NCI-H1694 treated with DMSO at 0.1 percent for 48 hours (cell line): ENCODE data around the gene MASP1.
"Not testable (repeated sequence)": the region's sequence is repeated elsewhere in the genome, so short reads cannot be mapped to it uniquely, and the experiment has no call there.

ENCODE experiments used
- DNase-seq: peaks from one replicate; lab custom pipeline; 2025; lab: John Stamatoyannopoulos, UW

Gene MASP1

DNA sequence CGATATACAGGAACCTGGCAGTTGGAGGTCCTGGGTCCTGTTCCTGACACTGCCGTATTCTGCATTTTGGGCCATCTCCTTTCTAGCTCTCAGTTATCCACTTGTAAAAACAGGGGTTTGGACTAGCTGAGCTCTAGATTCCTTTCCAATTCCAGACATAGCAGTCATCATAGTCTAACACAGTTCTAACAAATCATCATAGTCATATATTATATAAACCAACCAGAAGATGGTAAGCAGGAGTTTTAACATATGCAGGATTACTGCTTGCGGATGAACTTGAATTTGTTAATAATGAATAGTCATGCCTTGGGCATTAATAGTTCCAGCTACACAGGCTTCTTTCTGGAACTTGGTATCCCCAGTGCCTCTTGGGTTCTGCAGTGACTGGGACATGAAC, 26.6 kb downstream of the MASP1 start:
- no peak for DNase-seq

DNA sequence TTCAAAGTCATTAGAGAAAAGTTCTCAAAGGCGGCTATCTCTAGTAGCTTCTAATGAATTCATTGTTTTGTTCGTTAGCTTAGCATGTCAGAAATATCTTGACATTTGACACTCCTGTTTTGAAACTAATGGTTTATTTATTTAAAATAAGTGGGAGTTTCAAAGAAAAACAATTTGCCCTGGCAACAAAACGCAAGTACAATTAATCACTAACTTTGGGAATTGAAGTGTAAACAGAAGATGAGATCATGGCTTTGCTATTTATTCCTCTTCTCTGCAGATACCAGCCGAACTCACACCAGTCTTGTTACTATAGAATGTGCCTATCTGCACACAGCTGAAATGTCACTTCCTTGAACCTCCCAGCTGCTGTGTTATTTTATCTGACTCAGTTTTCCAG, 27.5 kb downstream of the MASP1 start:
- no peak for DNase-seq

- no peak for DNase-seq
These were observed 28.3 kb downstream of the MASP1 start for GRCh38 chr3:187263270-187263669.

DNA sequence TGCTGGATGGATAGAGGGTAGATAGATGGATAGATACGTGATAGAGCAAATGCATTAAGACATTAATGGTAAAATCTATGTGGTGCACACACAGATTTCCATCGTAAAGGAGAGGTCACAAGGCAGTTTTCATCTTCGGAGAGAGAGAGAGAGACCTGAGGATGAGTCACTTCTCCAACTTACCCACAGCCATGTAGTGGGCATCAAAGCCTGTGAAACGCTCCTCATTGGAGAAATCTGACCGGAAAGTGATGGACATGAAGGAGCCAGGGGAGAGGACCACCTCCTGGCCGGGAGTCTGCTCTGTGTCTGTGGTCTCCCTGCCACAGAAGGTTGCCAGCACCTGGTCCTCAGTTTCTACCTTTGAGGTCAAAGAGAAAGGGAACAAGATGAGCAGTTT, 29.2 kb downstream of the MASP1 start:
- no peak for DNase-seq

DNA sequence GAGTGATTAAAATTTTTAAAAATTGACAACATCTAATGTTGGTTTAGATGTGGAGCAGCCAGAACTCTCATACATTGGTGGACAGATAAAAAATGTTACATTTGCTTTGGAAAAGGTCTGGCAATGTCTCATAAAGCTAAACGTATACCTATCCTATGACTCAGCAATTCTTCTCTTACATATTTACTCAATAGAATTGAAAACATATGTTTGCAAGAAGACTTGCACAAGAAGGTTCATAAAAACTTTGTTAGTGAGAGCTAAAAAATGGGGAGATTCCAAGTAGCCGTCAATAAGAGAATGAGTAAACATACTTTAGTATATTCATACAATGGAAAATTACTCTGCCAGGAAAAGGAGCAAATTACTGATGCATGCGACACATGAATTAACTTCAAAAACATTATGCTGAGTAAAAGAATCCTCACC, 30.0 kb downstream of the MASP1 start:
- DNase-seq = no peak

- no peak for DNase-seq
These were observed 32.4 kb downstream of the MASP1 start for GRCh38 chr3:187259171-187259570.

DNA sequence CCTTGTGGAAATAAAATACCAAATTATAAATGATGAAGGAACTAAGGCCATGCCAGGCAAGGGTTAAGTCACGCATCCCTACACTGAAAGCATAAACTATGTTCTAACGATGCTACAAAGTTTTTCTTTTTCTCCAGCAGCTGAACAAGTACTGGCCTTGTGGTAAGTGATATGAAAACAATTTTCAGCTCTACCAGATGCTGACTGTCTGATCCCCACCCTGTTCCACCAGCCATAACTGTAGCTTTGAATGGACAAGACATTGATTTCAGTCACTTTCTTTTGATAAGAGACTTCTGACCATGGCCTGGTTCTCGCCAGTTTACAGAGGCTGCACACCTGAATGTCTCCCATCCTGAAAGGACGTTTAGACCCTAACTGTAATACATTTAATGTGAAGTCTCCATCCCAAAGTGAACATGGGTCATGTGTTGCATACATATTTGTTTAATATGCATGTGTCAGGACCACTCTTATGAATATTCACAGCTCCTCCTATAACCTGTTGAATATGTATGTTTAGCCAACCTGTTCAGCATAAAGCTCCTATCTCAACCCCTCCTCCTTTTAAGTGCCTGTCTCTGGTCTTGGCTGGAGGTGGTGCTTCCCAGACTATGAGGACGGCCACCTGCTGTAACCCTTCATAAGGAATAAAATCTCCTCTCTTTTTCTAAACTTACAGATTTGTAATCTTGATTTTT, 33.4 kb downstream of the MASP1 start:
- DNase-seq = no peak

DNA sequence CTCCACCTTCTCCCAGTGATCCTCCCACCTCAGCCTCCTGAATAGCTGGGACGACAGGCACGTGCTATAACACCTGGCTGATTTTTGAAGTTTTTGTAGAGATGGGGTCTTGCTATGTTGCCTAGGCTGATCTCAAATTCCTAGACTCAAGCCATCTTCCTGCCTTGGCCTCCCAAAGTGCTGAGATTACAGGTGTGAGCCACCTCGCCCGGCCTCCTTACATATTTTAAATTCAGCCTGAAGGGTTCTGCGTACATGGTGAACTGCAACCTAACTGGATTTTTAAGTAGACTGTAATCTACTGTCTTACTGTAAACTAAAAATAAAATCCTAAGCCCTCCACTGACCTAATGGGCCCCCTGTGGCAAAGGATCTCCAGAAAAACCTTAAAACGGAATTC, 34.1 kb downstream of the MASP1 start:
- DNase-seq = no peak

DNA sequence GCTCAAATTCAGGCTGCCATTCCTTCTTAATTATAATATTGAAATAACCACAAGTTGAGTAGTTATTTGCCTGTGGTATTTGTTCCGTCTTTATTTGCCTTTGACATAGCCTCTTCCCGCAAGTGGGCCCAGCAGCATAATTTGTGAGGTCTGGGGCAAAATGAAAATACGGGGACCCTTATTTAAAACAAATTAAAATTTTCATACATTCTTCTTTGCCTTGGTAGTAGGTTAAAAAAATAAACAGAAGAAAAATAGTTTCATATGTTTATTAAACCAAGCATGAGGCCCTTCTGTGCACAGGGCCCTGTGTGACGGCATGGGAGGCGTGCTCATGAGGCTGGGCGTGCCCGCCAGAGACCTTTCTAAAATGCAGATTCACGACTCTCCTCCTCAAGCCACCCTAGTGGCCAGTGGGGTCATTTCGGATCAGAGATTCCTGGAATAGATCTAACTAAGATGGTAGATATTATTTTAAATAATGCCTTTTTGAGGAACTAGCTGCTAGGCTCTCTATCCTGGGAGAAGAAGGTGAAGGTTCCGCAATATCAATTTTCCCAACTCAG, 35.4 kb downstream of the MASP1 start:
- DNase-seq = no peak

- DNase-seq = no peak
These were observed 36.2 kb downstream of the MASP1 start for GRCh38 chr3:187255314-187255713.

GRCh38 chr3:187252311-187252710, 39.2 kb downstream of the MASP1 start:
- no peak for DNase-seq

DNA sequence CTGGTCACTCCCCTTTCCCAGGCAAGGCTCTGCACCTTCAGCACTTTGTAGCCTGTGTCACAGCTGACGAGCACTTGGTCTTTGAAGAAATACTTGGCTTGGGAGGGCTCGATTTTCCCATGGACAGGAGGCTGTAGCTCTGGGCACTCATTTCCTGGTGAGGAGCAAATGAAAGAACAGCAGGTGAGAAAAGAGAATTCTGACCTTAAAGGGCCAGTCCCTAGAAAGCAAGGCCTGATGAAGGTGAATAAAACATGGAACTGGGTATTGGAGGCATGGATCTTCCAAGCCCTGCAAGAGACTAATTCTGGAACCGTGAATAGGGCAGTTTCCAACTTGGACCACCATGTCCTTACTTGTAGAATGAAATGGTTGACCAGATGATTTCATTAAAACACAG, 39.9 kb downstream of the MASP1 start:
- no peak for DNase-seq

GRCh38 chr3:187247398-187247797, 44.1 kb downstream of the MASP1 start:
- DNase-seq = no peak

- no peak for DNase-seq
These were observed 47.5 kb downstream of the MASP1 start for GRCh38 chr3:187243933-187244524.

DNA sequence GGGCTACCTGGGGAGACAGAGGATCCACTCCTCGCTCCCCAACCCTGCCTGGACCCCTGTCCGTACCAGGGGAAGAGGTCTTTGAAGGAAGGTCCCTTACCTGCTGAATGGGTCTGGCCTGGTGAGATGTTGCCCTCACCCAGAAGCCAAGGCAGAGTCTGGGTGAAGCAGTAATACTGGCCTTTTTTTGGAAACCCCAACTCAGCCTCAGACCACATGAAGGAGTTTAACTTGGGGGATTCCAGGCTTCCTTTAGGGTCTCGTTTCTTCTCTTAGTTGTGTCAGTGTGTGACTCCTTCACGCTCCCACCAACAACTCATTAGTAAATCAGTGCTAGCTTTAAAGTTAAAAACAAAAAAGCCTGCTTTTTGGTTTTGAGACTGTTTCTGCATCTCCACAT, 48.6 kb downstream of the MASP1 start:
- no peak for DNase-seq

DNA sequence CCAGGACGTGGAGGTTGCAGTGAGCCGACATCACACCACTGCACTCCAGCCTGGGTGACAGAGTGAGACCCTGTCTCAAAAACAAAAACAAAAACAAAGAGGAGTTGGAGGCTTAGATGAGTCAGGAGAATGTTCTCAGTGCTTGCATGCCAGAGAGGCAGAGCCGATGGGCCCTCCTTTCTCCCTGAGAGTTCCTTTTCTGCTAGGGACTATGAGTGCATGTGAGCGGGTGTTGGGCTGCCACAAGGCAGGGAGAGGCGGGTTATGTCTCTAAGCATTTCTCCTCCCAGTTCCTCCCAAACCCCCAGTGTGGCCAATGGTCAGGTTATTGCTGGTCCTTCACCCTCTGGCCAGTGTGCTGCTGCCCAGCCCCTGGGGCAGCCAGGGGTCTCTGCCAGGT, 49.1 kb downstream of the MASP1 start:
- no peak for DNase-seq

DNA sequence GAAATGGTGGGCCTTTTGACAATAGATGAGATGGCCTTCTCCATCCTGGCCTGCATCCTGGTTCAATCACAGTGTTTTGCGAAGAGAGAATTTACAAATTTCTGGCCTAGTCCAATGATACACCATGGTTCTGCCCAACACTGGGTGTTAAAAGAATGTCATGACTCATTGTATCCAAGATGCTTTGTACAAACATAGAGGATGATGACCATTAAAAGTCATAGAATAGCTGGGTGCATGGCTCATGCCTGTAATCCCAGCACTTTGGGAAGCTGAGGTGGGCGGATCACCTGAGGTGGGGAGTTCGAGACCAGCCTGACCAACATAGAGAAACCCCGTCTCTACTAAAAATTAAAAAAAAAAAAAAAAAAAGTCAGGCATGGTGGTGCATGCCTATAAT, 52.7 kb downstream of the MASP1 start:
- not testable (repeated sequence) for DNase-seq

DNA sequence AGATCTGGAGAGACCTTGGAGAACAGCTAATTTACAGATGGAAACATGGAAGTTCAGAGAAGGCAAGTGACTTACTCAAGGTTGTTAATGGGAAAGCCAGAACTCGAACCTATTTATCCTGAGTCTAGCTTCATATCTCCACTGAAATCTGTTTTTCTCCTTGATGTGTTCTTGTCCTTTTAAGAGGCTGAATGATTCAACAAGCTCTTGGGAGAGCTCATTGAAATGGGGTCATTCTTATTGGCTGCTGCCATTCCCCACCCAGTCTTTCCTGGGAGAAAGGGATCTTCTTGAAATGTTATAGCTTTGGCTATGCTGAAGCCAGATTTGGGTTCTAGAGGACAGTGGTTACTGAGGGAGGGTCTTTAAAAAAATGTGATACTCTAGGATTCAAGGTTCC, 53.3 kb downstream of the MASP1 start:
- DNase-seq = no peak

DNA sequence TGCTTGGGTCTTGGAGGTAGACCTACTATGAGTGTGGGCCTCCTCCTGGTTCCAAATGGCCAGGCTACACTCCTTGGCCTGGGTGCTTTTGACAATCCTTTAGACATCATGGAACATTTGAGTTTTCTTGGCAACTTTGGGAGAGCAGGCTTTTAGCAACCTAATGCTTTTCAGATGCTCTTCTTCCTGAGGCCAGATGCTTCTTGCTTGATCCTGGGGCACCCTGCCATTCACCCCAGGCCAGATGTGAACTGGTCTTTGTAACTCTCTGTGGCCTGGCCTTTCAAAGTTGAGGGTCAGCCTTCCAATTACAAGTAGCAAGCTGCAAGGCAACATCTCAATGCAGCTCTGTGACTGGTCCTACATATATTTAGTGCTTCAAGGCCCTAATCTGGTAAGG, 53.8 kb downstream of the MASP1 start:
- no peak for DNase-seq

DNA sequence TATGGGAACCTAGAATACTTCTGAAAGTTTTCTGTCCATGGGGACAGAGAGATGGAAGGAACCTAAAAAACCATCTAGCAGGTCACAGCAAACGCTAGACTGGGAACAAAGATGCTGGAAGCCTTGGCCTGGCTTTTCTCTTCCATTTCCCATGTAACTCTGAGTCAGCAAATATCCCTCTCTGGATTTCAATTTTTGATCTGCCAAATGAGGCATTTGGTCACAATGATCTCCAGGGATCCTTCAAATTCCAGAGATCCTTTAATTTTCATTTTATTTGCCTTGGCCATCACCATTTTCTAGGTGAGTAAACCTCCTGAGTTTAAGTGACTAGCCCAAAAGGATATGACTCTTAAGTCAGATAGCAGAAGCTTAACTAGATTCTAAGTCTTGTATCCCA, 54.6 kb downstream of the MASP1 start:
- DNase-seq = no peak

DNA sequence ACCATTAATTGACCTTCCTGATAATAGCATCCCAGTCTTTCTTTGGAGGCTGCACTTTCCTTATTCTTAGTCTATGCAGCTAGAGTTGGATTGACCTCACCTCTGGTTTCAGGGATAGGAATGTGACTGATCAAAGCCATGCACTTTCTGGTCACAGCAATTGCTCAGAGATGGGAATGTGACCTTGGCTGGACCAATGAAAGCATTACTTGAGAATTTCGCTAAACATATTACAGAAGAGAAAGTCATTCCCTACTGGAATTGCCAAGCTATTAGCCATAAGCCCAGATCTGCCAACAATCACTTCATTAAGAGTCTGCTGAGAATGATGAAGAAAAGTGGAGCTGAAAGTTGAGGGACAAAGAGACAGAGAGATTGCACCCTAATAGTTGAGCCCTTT, 61.5 kb downstream of the MASP1 start:
- DNase-seq = no peak

- no peak for DNase-seq
These were observed 62.8 kb downstream of the MASP1 start for GRCh38 chr3:187228740-187229139.

- no peak for DNase-seq
These were observed 63.8 kb downstream of the MASP1 start for GRCh38 chr3:187227658-187228258.
